ENCODE data around the gene CCDC12. TPM values are rescaled to one million over a fixed set of nuclear protein-coding genes. Genes with fewer than 3 reads are reported as not detected.

The CCDC12 gene
- total and polyA plus RNA-seq, 2 of the 13 experiments (the other 11 are each of a cell fraction or from before 2014, with no cell fraction given), result 30.1 to 49.5 TPM

GRCh38 chr3:46943237-46944187 is 33.0 kb downstream of the CCDC12 start (continued):
- peak; percentile 44; the same call in 1 of the 2 replicates for TF ChIP-seq BHLHE40 (IDR thresholded peaks at IDR 0.05; ENCODE audit: low read length)
- 0 out of 2 replicates have a peak, but pooled peaks have one; percentile 46 for TF ChIP-seq SMAD3 (CRISPR knock-in tag; IDR thresholded peaks at IDR 0.05)
- TF ChIP-seq ZNF20 (CRISPR knock-in tag; IDR thresholded peaks at IDR 0.05), result no peak
- TF ChIP-seq ZNF121 (CRISPR knock-in tag; IDR thresholded peaks at IDR 0.05), result 0 out of 2 replicates have a peak, but pooled peaks have one; percentile 7
- TF ChIP-seq REPIN1 (CRISPR knock-in tag; IDR thresholded peaks at IDR 0.05; ENCODE audit: borderline replicate concordance, low read depth), result peak; percentile 13; the same call in 1 of the 2 replicates
- TF ChIP-seq DPF2 (CRISPR knock-in tag; IDR thresholded peaks at IDR 0.05; ENCODE audit: borderline replicate concordance, low read depth), result peak; percentile 46; the same call in 1 of the 2 replicates
- no peak for TF ChIP-seq HMGXB4 (CRISPR knock-in tag; IDR thresholded peaks at IDR 0.05; ENCODE audit: borderline replicate concordance in 1 of 2, low read depth in 1 of 2)
- TF ChIP-seq ZNF883 (CRISPR knock-in tag; IDR thresholded peaks at IDR 0.05; ENCODE audit: not compliant biosample characterization), result peak; percentile 41
- TF ChIP-seq SRY (CRISPR knock-in tag; IDR thresholded peaks at IDR 0.05), result no peak
- TF ChIP-seq SMAD9 (CRISPR knock-in tag; IDR thresholded peaks at IDR 0.05), result no peak
- no peak for TF ChIP-seq ZNF839 (CRISPR knock-in tag; IDR thresholded peaks at IDR 0.05; ENCODE audit: borderline replicate concordance)
- TF ChIP-seq HNF1A (IDR thresholded peaks at IDR 0.05; ENCODE audit: low read depth), result peak; percentile 85
- peak; percentile 85; the same call in 1 of the 2 replicates for TF ChIP-seq HNF1A (CRISPR knock-in tag; IDR thresholded peaks at IDR 0.05; ENCODE audit: borderline replicate concordance)
- no peak for TF ChIP-seq ZNF430 (CRISPR knock-in tag; IDR thresholded peaks at IDR 0.05)
- no peak for TF ChIP-seq ZSCAN30 (CRISPR knock-in tag; IDR thresholded peaks at IDR 0.05)
- TF ChIP-seq ZNF33A (CRISPR knock-in tag; IDR thresholded peaks at IDR 0.05; ENCODE audit: borderline replicate concordance), result no peak
- peak; percentile 58 for TF ChIP-seq HMG20A (CRISPR knock-in tag; IDR thresholded peaks at IDR 0.05; ENCODE audit: borderline replicate concordance)
- peak; percentile 70 for TF ChIP-seq U2AF1 (optimal IDR thresholded peaks at IDR 0.05; ENCODE audit: low read depth, low read length)
- TF ChIP-seq RXRB (CRISPR knock-in tag; IDR thresholded peaks at IDR 0.05; ENCODE audit: borderline replicate concordance), result peak; percentile 63
- TF ChIP-seq UBTF (CRISPR knock-in tag; IDR thresholded peaks at IDR 0.05), result peak; percentile 31; the same call in 1 of the 2 replicates
